H9 (cell line): ENCODE measurements around the gene PLAGL1. TPM values are rescaled to one million over a fixed set of nuclear protein-coding genes. Genes with fewer than 3 reads are reported as not detected.

Experiments
- DNase-seq: peaks from one replicate; pipeline ENCODE4 v3.0.0-alpha.2; 2017
- H2AFZ ChIP-seq: one replicate; pipeline ENCODE4 v1.6.1; 2013; ENCODE audit warnings: mild to moderate bottlenecking, low read length, control low read depth, moderate library complexity
- H2AK5ac ChIP-seq: 2 replicates; pipeline ENCODE4 v1.6.1; 2013; ENCODE audit warnings: low read length, control low read depth, mixed read lengths; ENCODE audit not compliant: insufficient read length
- H2BK120ac ChIP-seq: one replicate; pipeline ENCODE4 v1.6.1; 2013; ENCODE audit warnings: low read depth, mild to moderate bottlenecking, low read length, control low read depth, inconsistent platforms; ENCODE audit not compliant: poor library complexity, severe bottlenecking
- H2BK12ac ChIP-seq: 2 replicates; pipeline ENCODE4 v1.6.1; 2013; ENCODE audit warnings: low read length, control low read depth, mixed read lengths, low read depth; ENCODE audit not compliant: insufficient read length
- H2BK15ac ChIP-seq: 2 replicates; pipeline ENCODE4 v1.6.1; 2013; ENCODE audit warnings: low read depth, low read length, control low read depth
- H2BK20ac ChIP-seq: one replicate; pipeline ENCODE4 v1.6.1; 2013; ENCODE audit warnings: low read depth, mild to moderate bottlenecking, low read length, control low read depth, inconsistent platforms; ENCODE audit not compliant: poor library complexity, severe bottlenecking
- H2BK5ac ChIP-seq: 2 replicates; pipeline ENCODE4 v1.6.1; 2013; ENCODE audit warnings: low read length, control low read depth, mixed read lengths; ENCODE audit not compliant: insufficient read length
- H3K14ac ChIP-seq: 2 replicates; pipeline ENCODE4 v1.6.1; 2013; ENCODE audit warnings: low read length, control low read depth; ENCODE audit not compliant: insufficient read depth
- H3K18ac ChIP-seq: 2 replicates; pipeline ENCODE4 v1.6.1; 2013; ENCODE audit warnings: low read depth, mild to moderate bottlenecking, mixed read lengths, low read length, control low read depth; ENCODE audit not compliant: insufficient read length
- H3K23ac ChIP-seq: 2 replicates; pipeline ENCODE4 v1.6.1; 2013; ENCODE audit warnings: low read length, control low read depth, mixed read lengths, low read depth; ENCODE audit not compliant: insufficient read length
- H3K23me2 ChIP-seq: 2 replicates; pipeline ENCODE4 v1.6.1; 2013; ENCODE audit warnings: low read depth, mild to moderate bottlenecking, mixed read lengths, low read length, control low read depth; ENCODE audit not compliant: insufficient read length, poor library complexity, severe bottlenecking
- H3K27ac ChIP-seq: 2 replicates; pipeline ENCODE4 v1.5.1; 2013; ENCODE audit warnings: low read length, control low read depth, mixed read lengths, low read depth; ENCODE audit not compliant: insufficient read length
- H3K27me3 ChIP-seq: 2 replicates; pipeline ENCODE4 v1.6.1; 2013; ENCODE audit warnings: low read length, control low read depth, inconsistent platforms; ENCODE audit not compliant: insufficient read depth
- H3K4ac ChIP-seq: 2 replicates; pipeline ENCODE4 v1.6.1; 2013; ENCODE audit warnings: low read depth, mild to moderate bottlenecking, control low read depth, inconsistent platforms, low read length, moderate library complexity
- H3K4me1 ChIP-seq: 2 replicates; pipeline ENCODE4 v1.6.1; 2013; ENCODE audit warnings: low read length, control low read depth, inconsistent platforms; ENCODE audit not compliant: insufficient read depth
- H3K4me2 ChIP-seq: 2 replicates; pipeline ENCODE4 v1.6.1; 2013; ENCODE audit warnings: low read length, control low read depth, mixed read lengths; ENCODE audit not compliant: insufficient read length, insufficient read depth
- H3K56ac ChIP-seq: 2 replicates; pipeline ENCODE4 v1.6.1; 2013; ENCODE audit warnings: low read depth, mild to moderate bottlenecking, mixed read lengths, low read length, control low read depth; ENCODE audit not compliant: insufficient read length
- H3K79me1 ChIP-seq: 2 replicates; pipeline ENCODE4 v1.6.1; 2013; ENCODE audit warnings: low read depth, mild to moderate bottlenecking, moderate library complexity, low read length, control low read depth, inconsistent platforms; ENCODE audit not compliant: insufficient read depth, poor library complexity, severe bottlenecking
- H3K79me2 ChIP-seq: 2 replicates; pipeline ENCODE4 v1.6.1; 2013; ENCODE audit warnings: low read length, control low read depth, inconsistent platforms; ENCODE audit not compliant: insufficient read depth
- H3K9ac ChIP-seq: 2 replicates; pipeline ENCODE4 v1.6.1; 2013; ENCODE audit warnings: low read length, control low read depth, mixed read lengths; ENCODE audit not compliant: insufficient read length; ENCODE audit errors: extremely low read depth
- H3K9me3 ChIP-seq: one replicate; pipeline ENCODE4 v1.6.1; 2013; ENCODE audit warnings: low read depth, low read length, inconsistent platforms; ENCODE audit not compliant: control insufficient read depth
- H3T11ph ChIP-seq: one replicate; pipeline ENCODE4 v1.6.1; 2013; ENCODE audit warnings: mild to moderate bottlenecking, low read length, control low read depth, inconsistent platforms
- H4K20me1 ChIP-seq: one replicate; pipeline ENCODE4 v1.6.1; 2013; ENCODE audit not compliant: control insufficient read depth, insufficient read length, insufficient read depth
- H4K5ac ChIP-seq: 2 replicates; pipeline ENCODE4 v1.6.1; 2013; ENCODE audit warnings: low read depth, mild to moderate bottlenecking, mixed read lengths, low read length, control low read depth; ENCODE audit not compliant: insufficient read length
- H4K8ac ChIP-seq: replicated peaks from 2 replicates; pipeline ENCODE4 v1.6.1; 2013; ENCODE audit warnings: low read length, control low read depth, mixed read lengths, low read depth; ENCODE audit not compliant: insufficient read length
- H4K91ac ChIP-seq: 2 replicates; pipeline ENCODE4 v1.6.1; 2013; ENCODE audit warnings: low read depth, mild to moderate bottlenecking, moderate library complexity, mixed read lengths, low read length, control low read depth; ENCODE audit not compliant: insufficient read length
- H3K27ac Mint-ChIP-seq, 3 experiments: 2 replicates in 2 of 3; 3 replicates in 1 of 3; pipeline ENCODE4 v1.8.0; 2020 to 2021; ENCODE audit warnings: mixed read lengths in 3 of 3, mild to moderate bottlenecking in 1 of 3, moderate library complexity in 1 of 3
- H3K27me3 Mint-ChIP-seq: 2 replicates; pipeline ENCODE4 v1.8.0; 2021; ENCODE audit warnings: low read depth, mild to moderate bottlenecking, moderate library complexity, mixed read lengths
- H3K36me3 Mint-ChIP-seq, 3 experiments: 2 replicates in 2 of 3; 3 replicates in 1 of 3; pipeline ENCODE4 v1.8.0; 2020 to 2021; ENCODE audit warnings: low read depth in 3 of 3, mixed read lengths in 3 of 3; ENCODE audit not compliant: insufficient read depth in 1 of 3
- H3K4me1 Mint-ChIP-seq, 2 experiments: 2 replicates each; pipeline ENCODE4 v1.8.0; 2020; ENCODE audit warnings: mixed read lengths in 2 of 2
- H3K4me3 Mint-ChIP-seq, 2 experiments: 2 replicates in 1 of 2; 3 replicates in 1 of 2; pipeline ENCODE4 v1.8.0; 2020 to 2021; ENCODE audit warnings: mild to moderate bottlenecking in 2 of 2, mixed read lengths in 2 of 2, moderate library complexity in 1 of 2
- H3K9me3 Mint-ChIP-seq, 2 experiments: 2 replicates in 1 of 2; 3 replicates in 1 of 2; pipeline ENCODE4 v1.8.0; 2020; ENCODE audit warnings: mild to moderate bottlenecking in 2 of 2, mixed read lengths in 2 of 2, moderate library complexity in 1 of 2
- WGBS: extraction: QIAGEN DNeasy Blood & Tissue Kit; methylation state at CpG from one replicate; pipeline ENCODE4 v1.1.7; 2013; ENCODE audit warnings: missing lambda C conversion rate, low lambda C conversion rate, mixed read lengths; ENCODE audit not compliant: insufficient read length; ENCODE audit errors: extremely low coverage; 5-methylcytosine and 5-hydroxymethylcytosine counted together
- total RNA-seq: library from RNA; stranded (reverse); gene quantifications from 2 replicates; pipeline ENCODE4 v1.2.1, GENCODE V29; 2021
- TF ChIP-seq, protein P1 (sequence below): fragments of 200-600 bp; sonication (generic); conservative IDR thresholded peaks from 3 replicates; pipeline ENCODE4 v1.8.0; 2021; ENCODE audit warnings: antibody characterized with exemption, mild to moderate bottlenecking

PLAGL1 gene
- total RNA-seq, 1 experiment from 2014 or later: 1.9 TPM

DNA sequence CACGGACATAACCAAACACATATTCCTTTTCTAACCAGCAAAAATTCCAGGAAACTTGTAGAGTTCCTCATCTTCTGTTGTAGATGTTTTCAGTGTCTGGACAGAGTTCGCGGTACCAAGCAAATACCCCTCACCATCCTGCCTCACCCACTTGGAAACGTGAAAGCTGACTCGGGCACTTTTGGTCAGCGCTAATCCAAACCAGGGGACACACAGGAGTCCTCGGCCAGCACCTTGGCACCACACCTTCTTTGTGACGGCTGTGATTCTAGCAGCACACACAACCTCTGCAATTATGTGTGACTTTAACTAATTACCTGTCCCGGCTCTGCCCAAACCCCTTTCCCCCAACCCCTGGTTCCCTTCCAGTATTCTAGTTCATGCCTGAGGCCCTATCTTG lies 58.1 kb downstream of the PLAGL1 start:
- H3K27me3 Mint-ChIP-seq: peaks cover 64% of the 10 kb centered on the region

More for the DNA sequence above, 58.1 kb downstream of the PLAGL1 start:
- Histone ChIP-seq H2BK12ac (no peak overlapping the region), H4K20me1 (no peaks in the 10 kb centered on the region), H3K23ac (no peak overlapping the region), H3K9me3 (peaks cover 6% of the 10 kb centered on the region), H3K4me2 (no peak overlapping the region), H3K18ac (no peak overlapping the region), H3K4me1 (peaks cover 6% of the 10 kb centered on the region; the same call in 1 of the 2 replicates), H3K27me3 (peaks cover 6% of the 10 kb centered on the region; the same call in 1 of the 2 replicates), H3K23me2 (no peaks in the 10 kb centered on the region), H2BK20ac (no peak overlapping the region), H2AK5ac (no peak overlapping the region), H3K79me2 (no peaks in the 10 kb centered on the region), H2AFZ (no peak overlapping the region), H3K79me1 (no peaks in the 10 kb centered on the region), H3K14ac (no peak overlapping the region), H4K91ac (no peak overlapping the region), H4K5ac (no peak overlapping the region), H2BK15ac (no peak overlapping the region), H3K56ac (no peak overlapping the region), H2BK120ac (no peak overlapping the region), H3T11ph (no peak overlapping the region), H3K4ac (no peak overlapping the region), H4K8ac (no peak overlapping the region), H3K27ac (no peak overlapping the region), H2BK5ac (no peak overlapping the region), H3K9ac (no peak overlapping the region)
- DNase-seq: no peak
- Mint-ChIP-seq H3K4me3 (no peak overlapping the region), H3K27ac (no peak overlapping the region), H3K9me3 (peaks cover 4 to 6% of the 10 kb centered on the region in 2 experiments; a peak in 3 of 5 replicates), H3K4me1 (peaks cover 16 to 21% of the 10 kb centered on the region in 2 experiments), H3K36me3 (0 out of 7 replicates have a peak, but pooled peaks cover 0 to 5% (median 0%) of the 10 kb centered on the region in 3 experiments)
- no CpG with 5 or more reads among the region's 9 CpGs for WGBS
- TF ChIP-seq, protein P1, sequence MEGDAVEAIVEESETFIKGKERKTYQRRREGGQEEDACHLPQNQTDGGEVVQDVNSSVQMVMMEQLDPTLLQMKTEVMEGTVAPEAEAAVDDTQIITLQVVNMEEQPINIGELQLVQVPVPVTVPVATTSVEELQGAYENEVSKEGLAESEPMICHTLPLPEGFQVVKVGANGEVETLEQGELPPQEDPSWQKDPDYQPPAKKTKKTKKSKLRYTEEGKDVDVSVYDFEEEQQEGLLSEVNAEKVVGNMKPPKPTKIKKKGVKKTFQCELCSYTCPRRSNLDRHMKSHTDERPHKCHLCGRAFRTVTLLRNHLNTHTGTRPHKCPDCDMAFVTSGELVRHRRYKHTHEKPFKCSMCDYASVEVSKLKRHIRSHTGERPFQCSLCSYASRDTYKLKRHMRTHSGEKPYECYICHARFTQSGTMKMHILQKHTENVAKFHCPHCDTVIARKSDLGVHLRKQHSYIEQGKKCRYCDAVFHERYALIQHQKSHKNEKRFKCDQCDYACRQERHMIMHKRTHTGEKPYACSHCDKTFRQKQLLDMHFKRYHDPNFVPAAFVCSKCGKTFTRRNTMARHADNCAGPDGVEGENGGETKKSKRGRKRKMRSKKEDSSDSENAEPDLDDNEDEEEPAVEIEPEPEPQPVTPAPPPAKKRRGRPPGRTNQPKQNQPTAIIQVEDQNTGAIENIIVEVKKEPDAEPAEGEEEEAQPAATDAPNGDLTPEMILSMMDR: no peak
